ENCODE data around the gene EFCAB3.
"Not testable (repeated sequence)": the region's sequence is repeated elsewhere in the genome, so short reads cannot be mapped to it uniquely, and the experiment has no call there.

EFCAB3 gene

GRCh38 chr17:62380253-62380652, at the start of gene EFCAB3:
Gene EFCAB3 (plus strand): TSS chr17:62380553. CDS start chr17:62382980, 2,427 bp downstream.
- no peak for DNase-seq

- DNase-seq = no peak
These were observed 43.8 kb upstream of the EFCAB3 start for GRCh38 chr17:62336527-62336926.

GRCh38 chr17:62343764-62344270, 36.5 kb upstream of the EFCAB3 start:
- no peak for DNase-seq

- no peak for DNase-seq
These were observed 29.2 kb upstream of the EFCAB3 start for GRCh38 chr17:62351176-62351575.

GRCh38 chr17:62366191-62366590, 14.2 kb upstream of the EFCAB3 start:
- no peak for DNase-seq

- no peak for DNase-seq
These were observed 1.2 kb downstream of the EFCAB3 start for GRCh38 chr17:62381561-62381960.

- DNase-seq = no peak
These were observed 8.5 kb downstream of the EFCAB3 start for GRCh38 chr17:62388856-62389255.

GRCh38 chr17:62392908-62393307, 12.6 kb downstream of the EFCAB3 start:
- no peak for DNase-seq

GRCh38 chr17:62398891-62399290, 18.5 kb downstream of the EFCAB3 start:
- no peak for DNase-seq

GRCh38 chr17:62405451-62405850, 25.1 kb downstream of the EFCAB3 start:
- no peak for DNase-seq

GRCh38 chr17:62413090-62413489, 32.7 kb downstream of the EFCAB3 start:
- DNase-seq = not testable (repeated sequence)

GRCh38 chr17:62423647-62424461, 43.5 kb downstream of the EFCAB3 start, which contains the start of gene METTL2A:
Gene METTL2A (plus strand): TSS chr17:62423897. CDS start chr17:62423903, 6 bp downstream.
- peak; percentile 85 for DNase-seq

GRCh38 chr17:62426214-62426613, 45.9 kb downstream of the EFCAB3 start:
- not testable (repeated sequence) for DNase-seq

GRCh38 chr17:62435251-62435650, 54.9 kb downstream of the EFCAB3 start:
- not testable (repeated sequence) for DNase-seq

- not testable (repeated sequence) for DNase-seq
These were observed 60.8 kb downstream of the EFCAB3 start for GRCh38 chr17:62441181-62441580.

- no peak for DNase-seq
These were observed 63.7 kb downstream of the EFCAB3 start for GRCh38 chr17:62444063-62444462.

GRCh38 chr17:62445791-62446190, 65.4 kb downstream of the EFCAB3 start:
- not testable (repeated sequence) for DNase-seq

- DNase-seq = not testable (repeated sequence)
These were observed 71.8 kb downstream of the EFCAB3 start for GRCh38 chr17:62452195-62452594.

GRCh38 chr17:62453041-62453440, 72.7 kb downstream of the EFCAB3 start:
- DNase-seq = not testable (repeated sequence)

- not testable (repeated sequence) for DNase-seq
These were observed 73.3 kb downstream of the EFCAB3 start for GRCh38 chr17:62453656-62454055.

- DNase-seq = not testable (repeated sequence)
These were observed 73.8 kb downstream of the EFCAB3 start for GRCh38 chr17:62454111-62454510.

GRCh38 chr17:62456016-62456415, 75.7 kb downstream of the EFCAB3 start:
- DNase-seq = no peak

- DNase-seq = not testable (repeated sequence)
These were observed 78.1 kb downstream of the EFCAB3 start for GRCh38 chr17:62458483-62458882.

GRCh38 chr17:62464422-62464821, 84.1 kb downstream of the EFCAB3 start:
- DNase-seq = not testable (repeated sequence)

Measured in CD4-positive, alpha-beta T cell treated with Interleukin-17A for 4 hours (primary cell).